Neural progenitor cell (in vitro differentiated cells): ENCODE results near the gene COL4A5.

Source experiments
- CTCF ChIP-seq: fragments of 200-600 bp; sonication (generic); IDR thresholded peaks from 2 replicates; pipeline ENCODE4 v1.5.1; 2017; ENCODE audit warnings: antibody characterized with exemption, mild to moderate bottlenecking
- EZH2 ChIP-seq: fragments of 200-600 bp; sonication (generic); IDR thresholded peaks from 2 replicates; pipeline ENCODE4 v1.6.1; 2017; ENCODE audit warnings: antibody characterized with exemption, mild to moderate bottlenecking, moderate library complexity
- EZH2phosphoT487 ChIP-seq: fragments of 200-600 bp; sonication (generic); IDR thresholded peaks from 2 replicates; pipeline ENCODE4 v1.6.1; 2017; ENCODE audit warnings: antibody characterized with exemption

GRCh38 chrX:108726748-108727147 is 287.1 kb downstream of the COL4A5 start:
- no peak for TF ChIP-seq CTCF
- TF ChIP-seq EZH2 = no peak
- TF ChIP-seq EZH2phosphoT487 = no peak
